Tongue (tissue), 2 donors: ENCODE data around the gene LUC7L. TPM values are rescaled to one million over a fixed set of nuclear protein-coding genes. Genes with fewer than 3 reads are reported as not detected.
"Not testable (repeated sequence)": the region's sequence is repeated elsewhere in the genome, so short reads cannot be mapped to it uniquely, and the experiment has no call there.

ENCODE experiments used
- DNase-seq: peaks from one replicate; pipeline ENCODE4 v3.0.0-alpha.2; 2015
- total RNA-seq: library from RNA; depleted of rRNA; stranded (reverse); fragments of >200 nt; gene quantifications from one replicate; pipeline ENCODE4 v1.2.3, GENCODE V29; 2014

The LUC7L gene
- total RNA-seq, 1 donor from 2014 or later: 60.5 TPM

GRCh38 chr16:164827-165538 lies 64.3 kb downstream of the LUC7L start:
- DNase-seq: no peak

- DNase-seq: not testable (repeated sequence)
Measured at GRCh38 chr16:164134-164823, 65.0 kb downstream of the LUC7L start.

GRCh38 chr16:163696-164095 lies 65.6 kb downstream of the LUC7L start:
- not testable (repeated sequence) for DNase-seq

GRCh38 chr16:163139-163538 lies 66.1 kb downstream of the LUC7L start:
- not testable (repeated sequence) for DNase-seq

GRCh38 chr16:162271-162991 lies 66.8 kb downstream of the LUC7L start:
- no peak for DNase-seq

GRCh38 chr16:160691-161190 lies 68.5 kb downstream of the LUC7L start:
- DNase-seq: no peak

- not testable (repeated sequence) for DNase-seq
Measured at GRCh38 chr16:160242-160641, 69.0 kb downstream of the LUC7L start.

GRCh38 chr16:159136-159849 lies 70.0 kb downstream of the LUC7L start:
- no peak for DNase-seq

GRCh38 chr16:155031-155398 lies 74.2 kb downstream of the LUC7L start:
- DNase-seq: no peak

GRCh38 chr16:154217-155030 lies 74.8 kb downstream of the LUC7L start:
- peak; percentile 77 for DNase-seq

GRCh38 chr16:153550-154216 lies 75.6 kb downstream of the LUC7L start:
- DNase-seq: not testable (repeated sequence)

GRCh38 chr16:153129-153521 lies 76.1 kb downstream of the LUC7L start:
- not testable (repeated sequence) for DNase-seq

GRCh38 chr16:152141-153128 lies 76.8 kb downstream of the LUC7L start, which contains the start of gene HBZ:
TSS of gene HBZ (plus strand) at chr16:152644. CDS start at chr16:152910, 266 bp downstream.
- no peak for DNase-seq

GRCh38 chr16:149024-149660 lies 80.1 kb downstream of the LUC7L start:
- no peak for DNase-seq

- no peak for DNase-seq
Measured at GRCh38 chr16:146646-147045, 82.6 kb downstream of the LUC7L start.

GRCh38 chr16:144797-145252 lies 84.4 kb downstream of the LUC7L start:
- DNase-seq: no peak

- DNase-seq: no peak
Measured at GRCh38 chr16:143456-143855, 85.8 kb downstream of the LUC7L start.

- peak; percentile 17 for DNase-seq
Measured at GRCh38 chr16:143047-143446, 86.2 kb downstream of the LUC7L start.
